ENCODE results near the gene TYR.
"Not testable (repeated sequence)": the region's sequence is repeated elsewhere in the genome, so short reads cannot be mapped to it uniquely, and the experiment has no call there.

Gene TYR

GRCh38 chr11:89177691-89178231, at the start of gene TYR:
Gene TYR, plus strand, starts transcription at chr11:89177875. Its CDS starts 79 bp downstream, at chr11:89177954.
- no peak for DNase-seq

- no peak for DNase-seq
Measured at GRCh38 chr11:89136606-89137005, 41.1 kb upstream of the TYR start.

GRCh38 chr11:89147229-89147628, 30.4 kb upstream of the TYR start:
- DNase-seq: no peak

- DNase-seq: no peak
Measured at GRCh38 chr11:89159974-89160373, 17.7 kb upstream of the TYR start.

GRCh38 chr11:89161949-89162348, 15.7 kb upstream of the TYR start:
- no peak for DNase-seq

GRCh38 chr11:89163686-89164085, 14.0 kb upstream of the TYR start:
- no peak for DNase-seq

- DNase-seq: no peak
Measured at GRCh38 chr11:89168396-89168795, 9.3 kb upstream of the TYR start.

GRCh38 chr11:89175796-89176195, 1.9 kb upstream of the TYR start:
- no peak for DNase-seq

GRCh38 chr11:89176938-89177337, 737 bp upstream of the TYR start:
- no peak for DNase-seq

- no peak for DNase-seq
Measured at GRCh38 chr11:89181111-89181510, 3.4 kb downstream of the TYR start.

GRCh38 chr11:89182773-89183518, 5.3 kb downstream of the TYR start:
- DNase-seq: no peak

- DNase-seq: no peak
Measured at GRCh38 chr11:89184021-89184420, 6.3 kb downstream of the TYR start.

GRCh38 chr11:89189776-89190175, 12.1 kb downstream of the TYR start:
- no peak for DNase-seq

- DNase-seq: no peak
Measured at GRCh38 chr11:89201138-89201537, 23.5 kb downstream of the TYR start.

GRCh38 chr11:89203814-89204213, 26.1 kb downstream of the TYR start:
- DNase-seq: no peak

- DNase-seq: no peak
Measured at GRCh38 chr11:89205378-89205777, 27.7 kb downstream of the TYR start.

GRCh38 chr11:89220684-89221339, 43.1 kb downstream of the TYR start:
- DNase-seq: no peak

GRCh38 chr11:89235083-89235482, 57.4 kb downstream of the TYR start:
- no peak for DNase-seq

GRCh38 chr11:89235976-89236375, 58.3 kb downstream of the TYR start:
- no peak for DNase-seq

- not testable (repeated sequence) for DNase-seq
Measured at GRCh38 chr11:89247007-89247406, 69.3 kb downstream of the TYR start.

- no peak for DNase-seq
Measured at GRCh38 chr11:89249196-89249595, 71.5 kb downstream of the TYR start.

- DNase-seq: not testable (repeated sequence)
Measured at GRCh38 chr11:89261483-89261882, 83.8 kb downstream of the TYR start.

- DNase-seq: no peak
Measured at GRCh38 chr11:89267660-89268302, 90.1 kb downstream of the TYR start.

Measured in AML-193 (cell line).